SK-N-SH treated with all-trans-retinoic acid at 6 μM for 48 hours (cell line): ENCODE data around the gene NHLH2.

Experiments used
- CREB5 ChIP-seq: fragments of 250-450 bp; sonication (Bioruptor Pico); IDR thresholded peaks from 2 replicates; pipeline ENCODE4 v1.5.1; 2020; ENCODE audit warnings: low read depth, mild to moderate bottlenecking, moderate library complexity
- RARB ChIP-seq: fragments of 250-450 bp; sonication (Bioruptor Pico); IDR thresholded peaks from 2 replicates; pipeline ENCODE4 v1.8.0; 2021; ENCODE audit warnings: mild to moderate bottlenecking, moderate library complexity
- TCF4 ChIP-seq: fragments of 250-450 bp; sonication (Bioruptor Pico); IDR thresholded peaks from 2 replicates; pipeline ENCODE4 v1.8.0; 2021; ENCODE audit warnings: mild to moderate bottlenecking, moderate library complexity, borderline replicate concordance
- ZFP3 ChIP-seq: fragments of 250-450 bp; sonication (Bioruptor Pico); IDR thresholded peaks from 2 replicates; pipeline ENCODE4 v1.5.0; 2020; ENCODE audit warnings: mild to moderate bottlenecking, moderate library complexity
- ZFP30 ChIP-seq: fragments of 450-650 bp; formaldehyde crosslinking; IDR thresholded peaks from 2 replicates; pipeline ENCODE4 v1.5.0; 2022; ENCODE audit warnings: mild to moderate bottlenecking, moderate library complexity
- ZNF565 ChIP-seq: fragments of 450-650 bp; formaldehyde crosslinking; conservative IDR thresholded peaks from 2 replicates; pipeline ENCODE4 v1.5.0; 2020; ENCODE audit warnings: low read depth, mild to moderate bottlenecking, moderate library complexity
- TF ChIP-seq, protein P1 (sequence below): fragments of 250-450 bp; sonication (Bioruptor Pico); IDR thresholded peaks from 2 replicates; pipeline ENCODE4 v1.8.0; 2020; ENCODE audit warnings: mild to moderate bottlenecking, moderate library complexity, borderline replicate concordance

DNA sequence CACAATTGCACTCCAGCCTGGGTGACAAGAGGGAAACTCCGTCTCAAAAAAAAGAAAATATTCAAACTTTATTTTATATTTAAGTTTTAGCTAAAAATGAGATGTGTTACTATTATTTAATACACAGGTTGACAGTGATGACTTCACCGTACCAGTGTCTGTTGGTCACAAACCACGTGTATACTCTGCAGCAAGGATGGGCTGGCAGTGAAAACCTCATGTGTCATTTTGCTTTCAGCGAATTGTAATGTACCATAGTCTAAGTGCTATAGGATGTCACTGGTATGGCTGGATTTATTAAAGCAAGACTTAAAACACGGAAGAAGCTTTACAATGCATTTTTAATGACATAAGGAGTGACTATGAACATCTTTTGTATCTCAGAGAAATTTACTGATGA is 28.1 kb upstream of the NHLH2 start:
- TF ChIP-seq ZFP30 (CRISPR knock-in tag) (no peak), ZFP3 (CRISPR knock-in tag) (no peak), ZNF565 (CRISPR knock-in tag) (no peak), TCF4 (CRISPR knock-in tag) (no peak), CREB5 (CRISPR knock-in tag) (no peak), RARB (CRISPR knock-in tag) (no peak)
- TF ChIP-seq, protein P1, sequence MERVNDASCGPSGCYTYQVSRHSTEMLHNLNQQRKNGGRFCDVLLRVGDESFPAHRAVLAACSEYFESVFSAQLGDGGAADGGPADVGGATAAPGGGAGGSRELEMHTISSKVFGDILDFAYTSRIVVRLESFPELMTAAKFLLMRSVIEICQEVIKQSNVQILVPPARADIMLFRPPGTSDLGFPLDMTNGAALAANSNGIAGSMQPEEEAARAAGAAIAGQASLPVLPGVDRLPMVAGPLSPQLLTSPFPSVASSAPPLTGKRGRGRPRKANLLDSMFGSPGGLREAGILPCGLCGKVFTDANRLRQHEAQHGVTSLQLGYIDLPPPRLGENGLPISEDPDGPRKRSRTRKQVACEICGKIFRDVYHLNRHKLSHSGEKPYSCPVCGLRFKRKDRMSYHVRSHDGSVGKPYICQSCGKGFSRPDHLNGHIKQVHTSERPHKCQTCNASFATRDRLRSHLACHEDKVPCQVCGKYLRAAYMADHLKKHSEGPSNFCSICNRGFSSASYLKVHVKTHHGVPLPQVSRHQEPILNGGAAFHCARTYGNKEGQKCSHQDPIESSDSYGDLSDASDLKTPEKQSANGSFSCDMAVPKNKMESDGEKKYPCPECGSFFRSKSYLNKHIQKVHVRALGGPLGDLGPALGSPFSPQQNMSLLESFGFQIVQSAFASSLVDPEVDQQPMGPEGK (CRISPR knock-in tag): no peak
